ENCODE measurements around the gene SLC38A3. TPM values are rescaled to one million over a fixed set of nuclear protein-coding genes. Genes with fewer than 3 reads are reported as not detected.

Gene SLC38A3
- total RNA-seq, 4 donors from 2014 or later, result 0.11 to 0.39 TPM; not detected in 2

- no peaks in the 10 kb centered on the region for H3K36me3 ChIP-seq
- no peak overlapping the region for H3K27ac ChIP-seq (replicated peaks in 1 of 4)
- H3K4me3 ChIP-seq, result no peak overlapping the region
- 79% methylated on average over 4 of the region's 4 CpGs for WGBS
- H3K9me3 ChIP-seq, result no peaks in the 10 kb centered on the region
- intact Hi-C loops (cut with DNase I), result no loop called here
- H3K27me3 ChIP-seq, result peaks cover 0 to 14% (median 0%) of the 10 kb centered on the region in 4 donors
- DNase-seq (ENCODE audit: extremely low spot score), result no peak
- TF ChIP-seq EP300 (IDR thresholded peaks at IDR 0.05), result no peak
- TF ChIP-seq POLR2AphosphoS5 (IDR thresholded peaks at IDR 0.05), result no peak
- TF ChIP-seq POLR2A (IDR thresholded peaks at IDR 0.05; ENCODE audit: low read depth), result no peak
- no peak for TF ChIP-seq CTCF (IDR thresholded peaks at IDR 0.05)
- peaks cover 0 to 4% (median 3%) of the 10 kb centered on the region in 4 donors for H3K4me1 ChIP-seq
Observed at GRCh38 chr3:50221051-50221410, 16.0 kb downstream of the SLC38A3 start.

- no peak for TF ChIP-seq POLR2A (IDR thresholded peaks at IDR 0.05; ENCODE audit: low read depth)
- TF ChIP-seq POLR2AphosphoS5 (IDR thresholded peaks at IDR 0.05), result no peak
- TF ChIP-seq EP300 (IDR thresholded peaks at IDR 0.05), result no peak
- no peak for TF ChIP-seq CTCF (IDR thresholded peaks at IDR 0.05)
Observed at GRCh38 chr3:50221411-50222168, 16.5 kb downstream of the SLC38A3 start.

GRCh38 chr3:50222169-50222528 is 17.1 kb downstream of the SLC38A3 start:
- intact Hi-C loops (cut with DNase I), result no loop called here
- DNase-seq (ENCODE audit: extremely low spot score), result no peak
- no peak for TF ChIP-seq POLR2AphosphoS5 (IDR thresholded peaks at IDR 0.05)
- no peak for TF ChIP-seq EP300 (IDR thresholded peaks at IDR 0.05)
- no peak for TF ChIP-seq POLR2A (IDR thresholded peaks at IDR 0.05; ENCODE audit: low read depth)
- TF ChIP-seq CTCF (IDR thresholded peaks at IDR 0.05), result no peak
- no peak overlapping the region for H3K4me3 ChIP-seq
- peaks cover 10 to 15% (median 15%) of the 10 kb centered on the region in 4 donors for H3K4me1 ChIP-seq
- H3K27me3 ChIP-seq, result peaks cover 0 to 14% (median 0%) of the 10 kb centered on the region in 4 donors
- no peaks in the 10 kb centered on the region for H3K36me3 ChIP-seq
- H3K9me3 ChIP-seq, result no peaks in the 10 kb centered on the region
- H3K27ac ChIP-seq (replicated peaks in 1 of 4), result no peak overlapping the region
- WGBS, result 89% methylated on average over 1 of the region's 1 CpG

More at GRCh38 chr3:50221411-50222168, 16.5 kb downstream of the SLC38A3 start:
- no peak overlapping the region for H3K4me3 ChIP-seq
- intact Hi-C loops (cut with DNase I), result no loop called here
- no peaks in the 10 kb centered on the region for H3K36me3 ChIP-seq
- 79% methylated on average over 7 of the region's 12 CpGs for WGBS
- H3K27ac ChIP-seq (replicated peaks in 1 of 4), result no peak overlapping the region
- H3K27me3 ChIP-seq, result peaks cover 0 to 14% (median 0%) of the 10 kb centered on the region in 4 donors
- DNase-seq (ENCODE audit: extremely low spot score), result no peak
- peaks cover 5 to 10% (median 9%) of the 10 kb centered on the region in 4 donors for H3K4me1 ChIP-seq
- no peaks in the 10 kb centered on the region for H3K9me3 ChIP-seq

GRCh38 chr3:50224639-50225038 is 19.6 kb downstream of the SLC38A3 start:
- Histone ChIP-seq H3K9me3 (no peaks in the 10 kb centered on the region), H3K36me3 (no peaks in the 10 kb centered on the region), H3K4me1 (peaks cover 17 to 28% (median 27%) of the 10 kb centered on the region in 4 donors), H3K4me3 (no peak overlapping the region), H3K27ac (replicated peaks in 1 of 4) (no peak overlapping the region), H3K27me3 (peaks cover 0 to 14% (median 0%) of the 10 kb centered on the region in 4 donors)
- no peak for DNase-seq (ENCODE audit: extremely low spot score)
- intact Hi-C loops (cut with DNase I), result no loop called here
- WGBS, result 68% methylated on average over 5 of the region's 5 CpGs
- TF ChIP-seq POLR2AphosphoS5 (IDR thresholded peaks at IDR 0.05) (no peak), POLR2A (IDR thresholded peaks at IDR 0.05; ENCODE audit: low read depth) (no peak), EP300 (IDR thresholded peaks at IDR 0.05) (no peak), CTCF (IDR thresholded peaks at IDR 0.05) (no peak)
